GM20000 (cell line): ENCODE measurements around the gene ANKH.

Experiments used
- DNase-seq: peaks from one replicate; pipeline ENCODE4 v3.0.0; 2012; ENCODE audit warnings: low spot score
- CTCF ChIP-seq: IDR thresholded peaks from 2 replicates; pipeline ENCODE4 v1.5.1; 2012; ENCODE audit warnings: mild to moderate bottlenecking, control low read depth; ENCODE audit errors: extremely low read depth, missing control alignments

ANKH gene

GRCh38 chr5:14738050-14738449 lies 133.5 kb downstream of the ANKH start:
- DNase-seq = no peak
- TF ChIP-seq CTCF = no peak

GRCh38 chr5:14737291-14737690 lies 134.3 kb downstream of the ANKH start:
- no peak for TF ChIP-seq CTCF
- no peak for DNase-seq

- DNase-seq = no peak
- no peak for TF ChIP-seq CTCF
Observed at GRCh38 chr5:14735944-14736343, 135.6 kb downstream of the ANKH start.

GRCh38 chr5:14734396-14734795 lies 137.2 kb downstream of the ANKH start:
- no peak for TF ChIP-seq CTCF
- no peak for DNase-seq

GRCh38 chr5:14733661-14734060 lies 137.9 kb downstream of the ANKH start:
- DNase-seq = no peak
- TF ChIP-seq CTCF = no peak

- no peak for DNase-seq
- no peak for TF ChIP-seq CTCF
Observed at GRCh38 chr5:14732991-14733390, 138.6 kb downstream of the ANKH start.

- TF ChIP-seq CTCF = no peak
Observed at GRCh38 chr5:14730881-14731280, 140.7 kb downstream of the ANKH start.

GRCh38 chr5:14730466-14730865 lies 141.1 kb downstream of the ANKH start:
- no peak for TF ChIP-seq CTCF
- DNase-seq = no peak

More at GRCh38 chr5:14730881-14731280, 140.7 kb downstream of the ANKH start:
- no peak for DNase-seq
